ENCODE results near the gene MAST2.

DNA sequence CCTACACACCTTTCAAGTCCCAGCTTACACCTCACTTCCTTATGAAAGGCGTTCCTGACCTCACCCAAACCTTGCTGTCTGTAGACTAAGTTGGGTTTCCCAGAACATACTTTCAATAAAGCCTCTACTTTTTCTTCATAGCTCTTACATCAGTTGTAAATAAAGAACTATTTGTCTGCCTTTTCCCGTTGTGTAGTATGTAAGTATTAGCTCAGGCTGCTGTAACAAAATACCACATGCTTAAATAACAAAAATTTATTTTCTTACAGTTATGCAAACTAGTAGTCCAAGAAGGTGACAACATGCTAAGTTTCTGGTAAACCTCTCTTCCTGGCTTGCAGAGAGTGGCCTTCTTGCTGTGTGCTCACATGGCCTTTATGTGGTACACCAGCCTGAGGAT lies 86.7 kb downstream of the MAST2 start:
- TF ChIP-seq, protein P1, sequence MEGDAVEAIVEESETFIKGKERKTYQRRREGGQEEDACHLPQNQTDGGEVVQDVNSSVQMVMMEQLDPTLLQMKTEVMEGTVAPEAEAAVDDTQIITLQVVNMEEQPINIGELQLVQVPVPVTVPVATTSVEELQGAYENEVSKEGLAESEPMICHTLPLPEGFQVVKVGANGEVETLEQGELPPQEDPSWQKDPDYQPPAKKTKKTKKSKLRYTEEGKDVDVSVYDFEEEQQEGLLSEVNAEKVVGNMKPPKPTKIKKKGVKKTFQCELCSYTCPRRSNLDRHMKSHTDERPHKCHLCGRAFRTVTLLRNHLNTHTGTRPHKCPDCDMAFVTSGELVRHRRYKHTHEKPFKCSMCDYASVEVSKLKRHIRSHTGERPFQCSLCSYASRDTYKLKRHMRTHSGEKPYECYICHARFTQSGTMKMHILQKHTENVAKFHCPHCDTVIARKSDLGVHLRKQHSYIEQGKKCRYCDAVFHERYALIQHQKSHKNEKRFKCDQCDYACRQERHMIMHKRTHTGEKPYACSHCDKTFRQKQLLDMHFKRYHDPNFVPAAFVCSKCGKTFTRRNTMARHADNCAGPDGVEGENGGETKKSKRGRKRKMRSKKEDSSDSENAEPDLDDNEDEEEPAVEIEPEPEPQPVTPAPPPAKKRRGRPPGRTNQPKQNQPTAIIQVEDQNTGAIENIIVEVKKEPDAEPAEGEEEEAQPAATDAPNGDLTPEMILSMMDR (IDR thresholded peaks at IDR 0.05 in 2 of 3, conservative IDR thresholded peaks at IDR 0.05 in 1 of 3; ENCODE audit: borderline replicate concordance in 1 of 3, insufficient read depth in 1 of 3, low read depth in 2 of 3, low read length in 2 of 3) = no peak
- TF ChIP-seq POLR2A (IDR thresholded peaks at IDR 0.05; ENCODE audit: borderline replicate concordance, extremely low read depth, insufficient read depth, insufficient read length) (no peak), RAD21 (IDR thresholded peaks at IDR 0.05; ENCODE audit: low read depth) (no peak), POLR2AphosphoS5 (IDR thresholded peaks at IDR 0.05; ENCODE audit: low read depth, low read length) (no peak), ZFX (IDR thresholded peaks at IDR 0.05) (no peak), SP1 (IDR thresholded peaks at IDR 0.05; ENCODE audit: low read depth) (no peak), ELF1 (IDR thresholded peaks at IDR 0.05; ENCODE audit: borderline replicate concordance, low read depth) (no peak), YY1 (IDR thresholded peaks at IDR 0.05; ENCODE audit: extremely low read depth, insufficient replicate concordance, low read depth, low read length) (no peak), ZNF274 (IDR thresholded peaks at IDR 0.05; ENCODE audit: low read depth, low read length) (no peak), FOSL1 (IDR thresholded peaks at IDR 0.05; ENCODE audit: low read depth) (no peak), SIN3A (IDR thresholded peaks at IDR 0.05; ENCODE audit: low read depth) (no peak), SRF (IDR thresholded peaks at IDR 0.05; ENCODE audit: low read depth) (no peak)
- TF ChIP-seq, protein P2, sequence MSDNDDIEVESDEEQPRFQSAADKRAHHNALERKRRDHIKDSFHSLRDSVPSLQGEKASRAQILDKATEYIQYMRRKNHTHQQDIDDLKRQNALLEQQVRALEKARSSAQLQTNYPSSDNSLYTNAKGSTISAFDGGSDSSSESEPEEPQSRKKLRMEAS (IDR thresholded peaks at IDR 0.05) = no peak
